K562 (cell line): Measurements from ENCODE around the gene DOCK6. TPM values are rescaled to one million over a fixed set of nuclear protein-coding genes. Genes with fewer than 3 reads are reported as not detected.

Source experiments
- DPF2 ChIP-seq: fragments of 450-650 bp; IDR thresholded peaks from 2 replicates; pipeline ENCODE4 v1.6.1; 2016
- ELF2 ChIP-seq: fragments of 250-450 bp; sonication (Bioruptor Pico); IDR thresholded peaks from 2 replicates; pipeline ENCODE4 v1.5.0; 2021; ENCODE audit warnings: mild to moderate bottlenecking
- EP400 ChIP-seq: fragments of 450-650 bp; IDR thresholded peaks from 2 replicates; pipeline ENCODE4 v1.6.1; 2017; ENCODE audit warnings: antibody characterized with exemption, mild to moderate bottlenecking, moderate library complexity
- FOXK1 ChIP-seq: sonication (generic); formaldehyde crosslinking; IDR thresholded peaks from 2 replicates; pipeline ENCODE4 v1.8.0; 2022; ENCODE audit warnings: missing genetic modification reagents, mild to moderate bottlenecking, borderline replicate concordance
- FUS ChIP-seq: fragments of 200-400 bp; formaldehyde crosslinking; optimal IDR thresholded peaks from 2 replicates; pipeline ENCODE3; 2017; ENCODE audit warnings: low read depth, low read length
- HNRNPUL1 ChIP-seq: fragments of 200-400 bp; formaldehyde crosslinking; IDR thresholded peaks from 2 replicates; pipeline ENCODE4 v1.6.1; 2017; ENCODE audit warnings: low read length
- MCM7 ChIP-seq, 2 experiments: fragments of 450-650 bp; IDR thresholded peaks; 2 replicates each; pipeline ENCODE4 v1.6.1; 2016 to 2018
- MYNN ChIP-seq, 2 experiments: sonication (generic); formaldehyde crosslinking in 1 of 2; IDR thresholded peaks; 2 replicates each; pipeline versions ENCODE4 v1.5.0 to v1.6.1; 2016 to 2020; ENCODE audit warnings: antibody characterized with exemption in 1 of 2, missing genetic modification reagents in 1 of 2
- NRF1 ChIP-seq, 2 experiments: fragments of 450-650 bp; IDR thresholded peaks in 1 of 2; conservative IDR thresholded peaks in 1 of 2; 2 replicates each; pipeline ENCODE4 v1.6.1; 2014; ENCODE audit warnings: mild to moderate bottlenecking in 2 of 2
- RBM25 ChIP-seq: fragments of 200-400 bp; formaldehyde crosslinking; IDR thresholded peaks from 2 replicates; pipeline ENCODE4 v1.6.1; 2018; ENCODE audit warnings: low read length, low read depth, moderate library complexity; ENCODE audit not compliant: severe bottlenecking
- SRSF7 ChIP-seq: fragments of 200-400 bp; formaldehyde crosslinking; optimal IDR thresholded peaks from 2 replicates; pipeline ENCODE3; 2017; ENCODE audit warnings: mild to moderate bottlenecking, low read depth, low read length
- TAF15 ChIP-seq: fragments of 200-400 bp; formaldehyde crosslinking; IDR thresholded peaks from 2 replicates; pipeline ENCODE4 v1.6.1; 2017; ENCODE audit warnings: mild to moderate bottlenecking, low read depth, low read length, moderate library complexity
- ZNF175 ChIP-seq: fragments of 200-800 bp; sonication (Bioruptor generic); IDR thresholded peaks from 2 replicates; pipeline ENCODE4 v1.6.1; 2016; ENCODE audit warnings: low read depth, mild to moderate bottlenecking, missing genetic modification characterization, missing compliant biosample characterization
- ZNF239 ChIP-seq: fragments of 250-450 bp; sonication (Bioruptor Pico); IDR thresholded peaks from 2 replicates; pipeline ENCODE4 v1.4.0; 2020; ENCODE audit warnings: mild to moderate bottlenecking
- polyA plus RNA-seq, 8 experiments: library from polyadenylated mRNA; depleted of rRNA in 4 of 8; stranded (reverse) in 5 of 8; unstranded in 3 of 8; fragments of >200 nt; fragmentation: Nextera tagmentation in 2 of 8; fragmentation: Illumina TruSeq in 1 of 8; extraction: Ambion mirVana in 2 of 8; extraction: Trizol in 1 of 8; gene quantifications; 2 replicates each; pipeline versions ENCODE4 v1.2.1 to v1.2.3, GENCODE V29; 2011 to 2014; ENCODE audit warnings: inconsistent platforms in 1 of 8, missing spikeins in 1 of 8
- total RNA-seq, 7 experiments: library from RNA; depleted of rRNA in 6 of 7; stranded (reverse); fragments of >200 nt in 6 of 7; fragmentation: Illumina TruSeq in 2 of 7; extraction: Trizol in 2 of 7; gene quantifications; 2 replicates each; pipeline versions ENCODE4 v1.2.1 to v1.2.3, GENCODE V29; 2011 to 2021; ENCODE audit warnings: low replicate concordance in 1 of 7
- TF ChIP-seq, protein P1 (sequence below): fragments of 200-600 bp; sonication (generic); IDR thresholded peaks from one replicate; pipeline ENCODE4 v1.6.1; 2012; ENCODE audit warnings: mild to moderate bottlenecking, low read depth, low read length, inconsistent platforms

Gene DOCK6
- total and polyA plus RNA-seq, 9 of the 15 experiments (the other 6 are each of a cell fraction or from before 2014, with no cell fraction given), result 0.35 to 19.3 (median 3.8) TPM

DNA sequence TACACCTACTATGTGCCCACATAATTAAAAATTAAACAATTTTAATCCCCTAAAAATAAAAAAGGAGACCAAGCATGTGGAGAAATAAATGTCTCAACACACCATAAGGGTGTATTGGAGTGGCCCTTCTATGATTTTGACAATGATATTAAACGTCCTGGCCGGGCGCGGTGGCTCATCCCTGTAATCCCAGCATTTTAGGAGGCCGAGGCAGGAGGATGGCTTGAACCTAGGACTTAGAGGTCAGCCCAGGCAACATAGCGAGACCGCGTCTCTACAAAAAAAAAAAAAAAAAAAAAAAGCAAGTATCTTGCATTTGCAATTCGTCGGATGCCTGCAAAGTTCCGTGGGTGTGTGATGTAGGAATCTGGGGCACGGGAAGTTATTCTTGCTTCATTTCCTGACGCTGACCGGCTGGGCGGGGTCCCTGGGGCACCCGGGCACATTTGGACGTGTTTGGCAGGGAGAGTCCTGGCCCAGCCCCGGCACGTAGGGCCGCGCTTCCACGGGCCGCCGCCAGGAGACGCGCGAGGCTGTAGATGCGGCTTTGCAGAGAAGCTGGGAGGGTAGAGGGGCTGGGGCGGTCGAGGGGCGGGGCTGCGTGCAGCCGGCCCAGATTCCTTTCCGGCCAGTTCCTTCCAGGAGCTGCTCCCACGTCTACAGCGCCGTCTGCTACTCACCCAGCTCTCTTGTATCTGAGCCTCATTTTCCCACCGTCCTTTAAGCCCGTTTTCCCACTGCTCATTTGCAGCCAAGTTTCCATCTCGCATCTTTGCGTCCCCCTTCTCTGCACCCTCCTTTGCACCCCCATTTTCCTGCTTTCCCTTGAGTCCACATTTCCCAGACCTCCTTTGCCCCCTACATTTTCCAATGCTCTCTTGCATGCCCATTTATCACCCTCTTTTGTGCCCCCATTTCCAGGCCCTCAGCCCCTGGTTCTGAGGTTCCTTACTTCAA lies 31.4 kb upstream of the DOCK6 start (continued):
- TF ChIP-seq, protein P1, sequence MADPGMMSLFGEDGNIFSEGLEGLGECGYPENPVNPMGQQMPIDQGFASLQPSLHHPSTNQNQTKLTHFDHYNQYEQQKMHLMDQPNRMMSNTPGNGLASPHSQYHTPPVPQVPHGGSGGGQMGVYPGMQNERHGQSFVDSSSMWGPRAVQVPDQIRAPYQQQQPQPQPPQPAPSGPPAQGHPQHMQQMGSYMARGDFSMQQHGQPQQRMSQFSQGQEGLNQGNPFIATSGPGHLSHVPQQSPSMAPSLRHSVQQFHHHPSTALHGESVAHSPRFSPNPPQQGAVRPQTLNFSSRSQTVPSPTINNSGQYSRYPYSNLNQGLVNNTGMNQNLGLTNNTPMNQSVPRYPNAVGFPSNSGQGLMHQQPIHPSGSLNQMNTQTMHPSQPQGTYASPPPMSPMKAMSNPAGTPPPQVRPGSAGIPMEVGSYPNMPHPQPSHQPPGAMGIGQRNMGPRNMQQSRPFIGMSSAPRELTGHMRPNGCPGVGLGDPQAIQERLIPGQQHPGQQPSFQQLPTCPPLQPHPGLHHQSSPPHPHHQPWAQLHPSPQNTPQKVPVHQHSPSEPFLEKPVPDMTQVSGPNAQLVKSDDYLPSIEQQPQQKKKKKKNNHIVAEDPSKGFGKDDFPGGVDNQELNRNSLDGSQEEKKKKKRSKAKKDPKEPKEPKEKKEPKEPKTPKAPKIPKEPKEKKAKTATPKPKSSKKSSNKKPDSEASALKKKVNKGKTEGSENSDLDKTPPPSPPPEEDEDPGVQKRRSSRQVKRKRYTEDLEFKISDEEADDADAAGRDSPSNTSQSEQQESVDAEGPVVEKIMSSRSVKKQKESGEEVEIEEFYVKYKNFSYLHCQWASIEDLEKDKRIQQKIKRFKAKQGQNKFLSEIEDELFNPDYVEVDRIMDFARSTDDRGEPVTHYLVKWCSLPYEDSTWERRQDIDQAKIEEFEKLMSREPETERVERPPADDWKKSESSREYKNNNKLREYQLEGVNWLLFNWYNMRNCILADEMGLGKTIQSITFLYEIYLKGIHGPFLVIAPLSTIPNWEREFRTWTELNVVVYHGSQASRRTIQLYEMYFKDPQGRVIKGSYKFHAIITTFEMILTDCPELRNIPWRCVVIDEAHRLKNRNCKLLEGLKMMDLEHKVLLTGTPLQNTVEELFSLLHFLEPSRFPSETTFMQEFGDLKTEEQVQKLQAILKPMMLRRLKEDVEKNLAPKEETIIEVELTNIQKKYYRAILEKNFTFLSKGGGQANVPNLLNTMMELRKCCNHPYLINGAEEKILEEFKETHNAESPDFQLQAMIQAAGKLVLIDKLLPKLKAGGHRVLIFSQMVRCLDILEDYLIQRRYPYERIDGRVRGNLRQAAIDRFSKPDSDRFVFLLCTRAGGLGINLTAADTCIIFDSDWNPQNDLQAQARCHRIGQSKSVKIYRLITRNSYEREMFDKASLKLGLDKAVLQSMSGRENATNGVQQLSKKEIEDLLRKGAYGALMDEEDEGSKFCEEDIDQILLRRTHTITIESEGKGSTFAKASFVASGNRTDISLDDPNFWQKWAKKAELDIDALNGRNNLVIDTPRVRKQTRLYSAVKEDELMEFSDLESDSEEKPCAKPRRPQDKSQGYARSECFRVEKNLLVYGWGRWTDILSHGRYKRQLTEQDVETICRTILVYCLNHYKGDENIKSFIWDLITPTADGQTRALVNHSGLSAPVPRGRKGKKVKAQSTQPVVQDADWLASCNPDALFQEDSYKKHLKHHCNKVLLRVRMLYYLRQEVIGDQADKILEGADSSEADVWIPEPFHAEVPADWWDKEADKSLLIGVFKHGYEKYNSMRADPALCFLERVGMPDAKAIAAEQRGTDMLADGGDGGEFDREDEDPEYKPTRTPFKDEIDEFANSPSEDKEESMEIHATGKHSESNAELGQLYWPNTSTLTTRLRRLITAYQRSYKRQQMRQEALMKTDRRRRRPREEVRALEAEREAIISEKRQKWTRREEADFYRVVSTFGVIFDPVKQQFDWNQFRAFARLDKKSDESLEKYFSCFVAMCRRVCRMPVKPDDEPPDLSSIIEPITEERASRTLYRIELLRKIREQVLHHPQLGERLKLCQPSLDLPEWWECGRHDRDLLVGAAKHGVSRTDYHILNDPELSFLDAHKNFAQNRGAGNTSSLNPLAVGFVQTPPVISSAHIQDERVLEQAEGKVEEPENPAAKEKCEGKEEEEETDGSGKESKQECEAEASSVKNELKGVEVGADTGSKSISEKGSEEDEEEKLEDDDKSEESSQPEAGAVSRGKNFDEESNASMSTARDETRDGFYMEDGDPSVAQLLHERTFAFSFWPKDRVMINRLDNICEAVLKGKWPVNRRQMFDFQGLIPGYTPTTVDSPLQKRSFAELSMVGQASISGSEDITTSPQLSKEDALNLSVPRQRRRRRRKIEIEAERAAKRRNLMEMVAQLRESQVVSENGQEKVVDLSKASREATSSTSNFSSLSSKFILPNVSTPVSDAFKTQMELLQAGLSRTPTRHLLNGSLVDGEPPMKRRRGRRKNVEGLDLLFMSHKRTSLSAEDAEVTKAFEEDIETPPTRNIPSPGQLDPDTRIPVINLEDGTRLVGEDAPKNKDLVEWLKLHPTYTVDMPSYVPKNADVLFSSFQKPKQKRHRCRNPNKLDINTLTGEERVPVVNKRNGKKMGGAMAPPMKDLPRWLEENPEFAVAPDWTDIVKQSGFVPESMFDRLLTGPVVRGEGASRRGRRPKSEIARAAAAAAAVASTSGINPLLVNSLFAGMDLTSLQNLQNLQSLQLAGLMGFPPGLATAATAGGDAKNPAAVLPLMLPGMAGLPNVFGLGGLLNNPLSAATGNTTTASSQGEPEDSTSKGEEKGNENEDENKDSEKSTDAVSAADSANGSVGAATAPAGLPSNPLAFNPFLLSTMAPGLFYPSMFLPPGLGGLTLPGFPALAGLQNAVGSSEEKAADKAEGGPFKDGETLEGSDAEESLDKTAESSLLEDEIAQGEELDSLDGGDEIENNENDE, result no peak
- TF ChIP-seq HNRNPUL1, result no peak
- no peak for TF ChIP-seq FUS
- no peak for TF ChIP-seq TAF15
- no peak for TF ChIP-seq RBM25
- TF ChIP-seq ZNF175 (CRISPR knock-in tag), result no peak
- peak in 1 of 2 experiments; percentile 18; a peak in 1 of 4 replicates for TF ChIP-seq NRF1 (conservative IDR thresholded peaks at IDR 0.05 in 1 of 2, IDR thresholded peaks at IDR 0.05 in 1 of 2)
- peak; percentile 72 for TF ChIP-seq MYNN (IDR thresholded peaks at IDR 0.05)
- TF ChIP-seq MYNN (CRISPR knock-in tag; IDR thresholded peaks at IDR 0.05), result no peak
- TF ChIP-seq DPF2, result no peak
- TF ChIP-seq ELF2, result no peak
- no peak for TF ChIP-seq SRSF7
- peak in 1 of 2 experiments; percentile 77; a peak in 1 of 4 replicates for TF ChIP-seq MCM7 (IDR thresholded peaks at IDR 0.05)
- no peak for TF ChIP-seq FOXK1
- peak; percentile 18; the same call in 1 of the 2 replicates for TF ChIP-seq EP400
- no peak for TF ChIP-seq ZNF239 (CRISPR knock-in tag)
